ENCODE measurements around the gene WNT5A.

- TF ChIP-seq CTCF (IDR thresholded peaks at IDR 0.05 in 2 of 3, conservative IDR thresholded peaks at IDR 0.05 in 1 of 3; ENCODE audit: insufficient read depth in 2 of 3, low read depth in 1 of 3, low read length in 3 of 3) (no peak), ARID2 (IDR thresholded peaks at IDR 0.05) (no peak)
Measured at GRCh38 chr3:55518451-55518850, 31.3 kb upstream of the WNT5A start.

All from K562 (cell line).